Activated CD8-positive, alpha-beta T cell treated with anti-CD3 and anti-CD28 coated beads, Interleukin-2, amount 10 ng/mL, durations not matched to agents 7 days and 5 days (primary cell): ENCODE results near the gene WIPF3. TPM values are rescaled to one million over a fixed set of nuclear protein-coding genes. Genes with fewer than 3 reads are reported as not detected.

Experiments used
- ATAC-seq: fragments of 150-1000 bp; cut with Tn5 transposase; one replicate; pipeline ENCODE4 v1.10.0; 2021; ENCODE audit warnings: moderate library complexity
- CTCF ChIA-PET: fragments of 350-600 bp; sonication (Branson Sonifier 250); formaldehyde crosslinking; loops from one replicate; lab custom pipeline; 2021; ENCODE audit warnings: antibody characterized with exemption; lab: Charles Lee
- POLR2A ChIA-PET: fragments of 350-600 bp; sonication (Branson Sonifier 250); formaldehyde crosslinking; loops from one replicate; lab custom pipeline; 2021; ENCODE audit warnings: antibody characterized with exemption; lab: Charles Lee
- DNase-seq: peaks from one replicate; pipeline ENCODE4 v3.0.0-alpha.2; 2020
- H3K27ac Mint-ChIP-seq: one replicate; pipeline ENCODE4 v1.8.0; 2021; ENCODE audit warnings: mild to moderate bottlenecking, mixed read lengths
- H3K27me3 Mint-ChIP-seq: one replicate; pipeline ENCODE4 v1.8.0; 2021; ENCODE audit warnings: low read depth, mixed read lengths
- H3K36me3 Mint-ChIP-seq: one replicate; pipeline ENCODE4 v1.8.0; 2021; ENCODE audit warnings: low read depth, mixed read lengths
- H3K4me1 Mint-ChIP-seq: one replicate; pipeline ENCODE4 v1.8.0; 2021; ENCODE audit warnings: low read depth, mixed read lengths
- H3K4me3 Mint-ChIP-seq: one replicate; pipeline ENCODE4 v1.8.0; 2021; ENCODE audit warnings: mild to moderate bottlenecking, mixed read lengths
- H3K9me3 Mint-ChIP-seq: one replicate; pipeline ENCODE4 v1.8.0; 2022; ENCODE audit warnings: mixed read lengths; ENCODE audit not compliant: insufficient read depth
- total RNA-seq, 2 experiments: library from RNA; stranded (reverse); gene quantifications; one replicate each; pipeline ENCODE4 v1.2.3, GENCODE V29; 2021

The WIPF3 gene
- total RNA-seq, 2 experiments from 2014 or later: not detected

DNA sequence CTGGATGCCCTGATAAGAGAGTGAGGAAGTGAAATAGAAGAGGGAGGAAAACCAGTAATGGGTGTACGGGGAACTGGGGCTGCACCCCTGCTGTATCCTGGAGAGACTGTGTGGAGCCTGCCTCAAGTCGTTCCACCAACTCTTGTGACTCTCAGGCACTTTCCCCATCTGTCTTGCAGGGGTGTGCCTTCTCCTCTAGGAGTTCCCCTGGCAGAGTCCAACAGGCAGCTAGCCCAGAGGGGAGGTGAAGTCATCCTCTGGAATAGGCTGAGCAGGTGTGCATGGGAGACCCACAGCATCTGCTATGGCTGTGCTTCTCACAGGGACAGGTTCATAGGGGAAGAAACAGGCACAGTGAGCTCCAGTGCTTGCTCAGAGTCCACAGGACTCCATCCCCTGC is 46.8 kb downstream of the WIPF3 start:
- H3K4me3 Mint-ChIP-seq: no peak overlapping the region
- POLR2A ChIA-PET: no interaction called here
- ATAC-seq (no peak), DNase-seq (no peak)
- H3K9me3 Mint-ChIP-seq: no peaks in the 10 kb centered on the region
- H3K27me3 Mint-ChIP-seq: peaks cover 11% of the 10 kb centered on the region
- CTCF ChIA-PET: no interaction called here
- no peak overlapping the region for H3K27ac Mint-ChIP-seq
- no peaks in the 10 kb centered on the region for H3K36me3 Mint-ChIP-seq
- no peaks in the 10 kb centered on the region for H3K4me1 Mint-ChIP-seq

DNA sequence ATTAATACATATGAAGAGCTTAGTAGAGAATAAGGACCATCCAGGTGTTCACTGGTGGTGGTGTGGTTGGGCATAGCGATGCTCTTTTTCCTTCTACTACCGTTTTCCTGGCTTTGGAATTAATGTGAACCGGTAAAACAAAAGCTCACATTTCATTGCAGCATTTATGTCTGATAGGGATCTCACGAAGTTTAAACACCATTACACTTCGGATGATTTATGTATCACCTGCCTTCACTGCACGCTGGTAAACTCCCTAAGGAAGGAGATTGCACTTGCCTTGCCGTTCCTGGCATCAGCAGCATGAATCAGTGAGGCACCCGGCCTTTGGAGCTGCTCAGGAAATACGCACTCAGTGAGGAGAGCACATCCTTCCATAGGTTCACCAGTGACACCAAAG is 47.5 kb downstream of the WIPF3 start:
- no peaks in the 10 kb centered on the region for H3K4me1 Mint-ChIP-seq
- ChIA-PET POLR2A (no interaction called here), CTCF (no interaction called here)
- H3K27me3 Mint-ChIP-seq: peaks cover 9% of the 10 kb centered on the region
- H3K36me3 Mint-ChIP-seq: no peaks in the 10 kb centered on the region
- DNase-seq: no peak
- H3K27ac Mint-ChIP-seq: no peak overlapping the region
- H3K4me3 Mint-ChIP-seq: no peak overlapping the region
- ATAC-seq: no peak
- no peaks in the 10 kb centered on the region for H3K9me3 Mint-ChIP-seq

DNA sequence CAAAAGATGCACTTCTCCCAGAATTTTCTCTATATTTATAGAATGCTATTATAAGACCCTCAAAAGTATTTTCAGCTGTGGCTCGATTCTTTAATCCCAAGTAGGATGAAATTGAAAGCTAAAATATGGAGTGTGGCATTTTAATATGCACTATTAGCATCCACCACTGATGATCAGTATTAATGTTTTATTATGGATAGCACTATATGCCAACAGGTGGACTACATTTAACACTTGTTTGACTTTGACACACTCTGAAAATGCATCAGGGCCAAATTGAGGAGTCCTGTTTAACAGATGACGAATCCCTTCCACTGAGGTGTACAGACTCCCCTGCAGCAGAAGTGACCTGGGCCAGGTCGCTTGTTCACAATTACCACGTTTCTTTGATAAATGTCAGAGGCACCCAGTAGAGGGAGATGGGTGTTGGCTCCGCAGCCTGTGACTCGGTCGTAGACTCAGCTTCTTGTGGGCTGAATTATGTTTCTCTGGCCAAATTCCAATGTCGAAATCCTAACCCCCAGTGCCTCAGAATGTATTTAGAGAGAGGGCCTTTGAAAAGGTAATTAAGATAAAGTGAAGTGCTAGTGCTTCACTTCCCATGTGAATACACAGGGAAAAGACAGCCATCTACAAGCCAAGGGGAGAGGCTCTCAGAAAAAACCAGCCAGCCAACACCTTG is 48.1 kb downstream of the WIPF3 start:
- ChIA-PET CTCF (no interaction called here), POLR2A (no interaction called here)
- Mint-ChIP-seq H3K4me3 (no peak overlapping the region), H3K27me3 (peaks cover 13% of the 10 kb centered on the region), H3K9me3 (no peaks in the 10 kb centered on the region), H3K4me1 (no peaks in the 10 kb centered on the region), H3K36me3 (no peaks in the 10 kb centered on the region), H3K27ac (no peak overlapping the region)
- ATAC-seq: no peak
- no peak for DNase-seq

DNA sequence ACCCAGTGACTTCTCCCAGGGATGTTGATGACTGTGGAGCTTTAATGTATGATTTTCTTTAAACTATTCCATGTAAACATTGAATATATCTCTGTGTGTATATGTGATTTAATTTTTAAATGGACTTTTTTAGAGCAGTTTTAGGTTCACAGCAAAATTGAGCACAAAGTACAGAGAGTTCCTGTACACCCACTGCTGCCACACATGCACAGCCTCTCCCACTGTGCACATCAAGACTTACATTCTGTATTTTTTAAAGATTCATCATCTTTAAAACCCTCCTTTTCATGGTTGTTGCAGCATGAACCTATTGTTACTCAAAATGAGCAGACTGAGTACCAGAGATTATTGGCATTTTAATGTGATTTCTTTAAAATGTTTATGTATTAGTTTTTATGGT is 51.3 kb downstream of the WIPF3 start:
- no peaks in the 10 kb centered on the region for H3K4me1 Mint-ChIP-seq
- ATAC-seq (no peak), DNase-seq (no peak)
- H3K27me3 Mint-ChIP-seq: peaks cover 16% of the 10 kb centered on the region
- no peaks in the 10 kb centered on the region for H3K9me3 Mint-ChIP-seq
- H3K4me3 Mint-ChIP-seq: no peak overlapping the region
- ChIA-PET CTCF (no interaction called here), POLR2A (no interaction called here)
- no peak overlapping the region for H3K27ac Mint-ChIP-seq
- no peaks in the 10 kb centered on the region for H3K36me3 Mint-ChIP-seq

DNA sequence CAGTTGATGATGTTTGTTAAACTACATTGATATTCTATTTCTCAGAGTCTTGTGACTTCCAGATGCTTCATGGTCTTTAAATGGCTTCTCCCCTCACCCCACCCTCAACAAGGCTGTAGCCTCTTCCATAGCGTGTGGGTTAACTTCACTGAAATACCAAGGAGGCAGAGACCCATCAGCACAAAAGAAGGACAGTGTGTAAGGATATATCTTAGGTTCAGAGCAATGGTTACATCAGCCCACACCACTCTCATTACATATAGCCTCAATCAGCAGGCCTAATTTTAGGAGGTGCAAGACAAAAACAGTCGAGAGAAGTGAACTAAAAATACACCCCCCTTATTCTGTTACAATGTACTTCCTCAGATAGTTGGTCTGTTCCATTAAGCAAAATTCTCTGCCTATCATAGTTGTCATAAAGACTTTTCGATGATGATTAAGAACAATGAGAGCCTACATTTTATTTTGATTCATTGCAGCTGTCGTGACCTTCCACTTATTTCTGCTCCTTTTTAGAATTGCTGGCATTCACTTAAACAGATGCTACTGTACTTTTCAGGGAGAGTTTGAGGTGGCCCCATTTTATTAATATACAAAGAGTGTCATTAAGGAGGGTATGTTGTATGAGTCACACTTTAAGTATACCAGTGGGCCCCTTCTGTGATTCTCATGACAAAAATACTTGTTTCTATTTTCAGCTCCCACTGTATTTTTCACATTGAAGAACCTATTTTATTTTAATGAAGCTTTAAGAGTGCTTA is 52.1 kb downstream of the WIPF3 start:
- no peak for ATAC-seq
- POLR2A ChIA-PET: no interaction called here
- no peak overlapping the region for H3K27ac Mint-ChIP-seq
- no peaks in the 10 kb centered on the region for H3K36me3 Mint-ChIP-seq
- DNase-seq: no peak
- no peaks in the 10 kb centered on the region for H3K9me3 Mint-ChIP-seq
- H3K4me3 Mint-ChIP-seq: no peak overlapping the region
- CTCF ChIA-PET: no interaction called here
- peaks cover 19% of the 10 kb centered on the region for H3K27me3 Mint-ChIP-seq
- no peaks in the 10 kb centered on the region for H3K4me1 Mint-ChIP-seq

DNA sequence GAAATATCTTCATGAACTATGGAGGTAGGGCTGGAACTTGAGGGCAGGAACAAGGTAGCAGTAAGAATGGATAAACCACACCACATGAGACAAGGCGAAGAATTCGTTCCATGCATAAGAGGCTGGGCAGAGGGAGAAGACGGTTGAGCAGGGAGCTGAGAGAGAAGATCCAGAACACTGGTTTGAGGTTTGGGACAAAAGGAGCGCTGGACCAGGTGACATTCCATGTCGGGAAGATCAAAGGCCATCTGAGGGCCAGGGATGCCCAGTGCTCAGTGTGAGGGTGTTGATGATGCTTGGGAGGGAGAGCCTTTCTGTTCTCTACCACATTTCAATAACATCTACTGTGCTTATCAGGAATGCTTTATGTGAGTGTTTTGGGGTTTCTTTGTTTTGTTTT is 52.8 kb downstream of the WIPF3 start:
- Mint-ChIP-seq H3K27me3 (peaks cover 22% of the 10 kb centered on the region), H3K36me3 (no peaks in the 10 kb centered on the region), H3K9me3 (no peaks in the 10 kb centered on the region), H3K4me1 (no peaks in the 10 kb centered on the region), H3K4me3 (no peak overlapping the region), H3K27ac (no peak overlapping the region)
- ChIA-PET POLR2A (no interaction called here), CTCF (no interaction called here)
- ATAC-seq (no peak), DNase-seq (no peak)

DNA sequence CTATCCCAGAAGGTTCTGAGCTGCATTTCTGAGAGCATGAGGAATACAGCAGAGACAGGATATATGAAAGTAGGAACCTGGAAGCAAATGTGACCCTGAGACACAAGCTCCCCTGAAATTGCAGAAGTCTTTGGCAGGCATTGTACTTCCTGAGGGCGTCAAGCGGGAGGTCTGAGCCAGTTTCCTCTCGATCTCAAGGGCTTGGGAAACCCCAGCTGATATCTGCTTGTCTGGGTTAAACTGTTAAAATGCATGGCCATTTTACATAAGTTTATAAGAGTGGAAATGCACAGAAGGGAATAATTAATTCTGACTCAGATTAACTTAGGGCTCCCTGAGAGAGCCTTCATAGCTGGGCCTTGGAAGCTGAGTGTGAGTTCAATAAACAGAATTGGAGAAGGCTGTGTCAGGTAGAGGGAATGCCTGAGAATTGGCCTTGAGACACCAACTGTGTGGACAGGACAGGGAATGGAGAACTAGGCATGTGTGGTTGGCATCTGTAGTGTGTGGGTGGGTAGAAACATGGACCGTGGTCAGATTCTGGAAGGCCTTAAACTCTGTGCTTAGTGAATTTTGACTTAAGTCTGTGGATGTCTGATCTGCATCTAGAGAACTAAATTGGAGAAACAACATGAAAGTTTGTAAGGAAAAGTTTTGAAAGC is 53.3 kb downstream of the WIPF3 start:
- ATAC-seq (no peak), DNase-seq (no peak)
- CTCF ChIA-PET: no interaction called here
- Mint-ChIP-seq H3K9me3 (no peaks in the 10 kb centered on the region), H3K36me3 (no peaks in the 10 kb centered on the region), H3K4me3 (no peak overlapping the region), H3K4me1 (no peaks in the 10 kb centered on the region), H3K27me3 (peaks cover 22% of the 10 kb centered on the region), H3K27ac (no peak overlapping the region)
- POLR2A ChIA-PET: no interaction called here

DNA sequence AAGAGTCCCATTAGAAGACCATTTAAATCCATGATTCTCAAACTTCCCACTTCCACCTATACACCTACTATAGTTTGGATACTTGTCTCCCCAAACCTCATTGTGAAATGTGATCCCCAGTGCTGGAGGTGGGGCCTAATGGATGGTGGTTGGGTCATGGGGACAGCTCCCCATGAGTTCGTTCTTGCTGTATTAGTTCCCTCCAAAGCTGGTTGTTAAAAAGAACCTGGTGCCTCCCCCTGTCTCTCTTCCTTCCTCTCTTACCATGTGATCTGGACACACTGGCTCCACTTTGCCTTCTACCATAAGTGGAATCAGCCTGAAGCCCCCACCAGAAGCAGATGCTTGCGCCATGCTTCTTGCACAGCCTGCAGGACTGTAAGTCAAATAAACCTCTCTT is 53.9 kb downstream of the WIPF3 start:
- ChIA-PET CTCF (no interaction called here), POLR2A (no interaction called here)
- H3K27ac Mint-ChIP-seq: no peak overlapping the region
- no peak overlapping the region for H3K4me3 Mint-ChIP-seq
- no peak for ATAC-seq
- H3K27me3 Mint-ChIP-seq: peaks cover 20% of the 10 kb centered on the region
- no peaks in the 10 kb centered on the region for H3K36me3 Mint-ChIP-seq
- H3K4me1 Mint-ChIP-seq: no peaks in the 10 kb centered on the region
- DNase-seq: no peak
- no peaks in the 10 kb centered on the region for H3K9me3 Mint-ChIP-seq

DNA sequence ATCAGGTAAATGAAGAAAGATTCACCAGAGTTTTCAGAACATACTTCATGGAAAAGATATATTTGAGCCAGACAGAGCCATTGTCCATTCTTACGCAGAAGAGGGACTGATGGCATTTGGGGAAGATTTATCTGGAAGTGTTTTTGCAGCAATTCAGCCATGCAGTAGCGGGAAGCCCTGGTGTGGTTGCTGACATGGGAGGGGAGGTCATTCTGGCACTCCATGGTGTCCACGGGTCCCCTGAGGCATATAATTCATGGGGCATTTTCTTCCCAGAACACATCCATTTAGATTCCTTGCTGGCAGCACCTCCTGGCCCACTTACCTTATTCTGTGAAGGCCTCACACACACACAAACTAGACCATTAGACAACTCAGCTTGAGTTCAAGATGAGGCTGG is 55.6 kb downstream of the WIPF3 start:
- ATAC-seq: no peak
- H3K27me3 Mint-ChIP-seq: peaks cover 15% of the 10 kb centered on the region

DNA sequence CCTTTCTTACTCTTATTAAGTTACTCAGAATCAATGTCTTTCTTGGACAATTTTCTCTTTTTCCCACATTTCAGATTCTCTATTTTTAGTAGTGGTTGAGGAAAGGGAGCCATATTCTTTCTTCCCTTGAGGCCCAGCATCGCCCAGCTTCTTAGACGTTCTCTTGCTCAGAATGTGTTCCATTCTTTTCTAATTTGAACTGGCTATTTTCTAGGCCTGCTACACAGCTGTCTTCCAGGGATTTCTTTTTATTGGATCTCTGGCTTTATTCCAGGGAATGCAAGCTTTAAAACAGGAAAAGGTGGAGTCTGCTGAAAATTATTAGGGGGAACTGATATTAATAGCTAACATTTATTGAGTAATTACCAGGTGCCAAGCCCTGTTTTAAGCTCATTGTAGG is 58.3 kb downstream of the WIPF3 start:
- no peaks in the 10 kb centered on the region for H3K9me3 Mint-ChIP-seq
- H3K27ac Mint-ChIP-seq: no peak overlapping the region
- ChIA-PET POLR2A (no interaction called here), CTCF (interaction anchor here (0.7 kb wide), 1 partner anchor 45 kb away, joined by 3 read pairs; no protein-coding TSS in a partner anchor)
- no peaks in the 10 kb centered on the region for H3K4me1 Mint-ChIP-seq
- peaks cover 11% of the 10 kb centered on the region for H3K27me3 Mint-ChIP-seq
- ATAC-seq (no peak), DNase-seq (no peak)
- no peak overlapping the region for H3K4me3 Mint-ChIP-seq
- no peaks in the 10 kb centered on the region for H3K36me3 Mint-ChIP-seq

More for the DNA sequence above, 55.6 kb downstream of the WIPF3 start:
- Mint-ChIP-seq H3K27ac (no peak overlapping the region), H3K4me3 (no peak overlapping the region), H3K9me3 (no peaks in the 10 kb centered on the region), H3K36me3 (no peaks in the 10 kb centered on the region), H3K4me1 (no peaks in the 10 kb centered on the region)
- ChIA-PET CTCF (no interaction called here), POLR2A (no interaction called here)
- no peak for DNase-seq

DNA sequence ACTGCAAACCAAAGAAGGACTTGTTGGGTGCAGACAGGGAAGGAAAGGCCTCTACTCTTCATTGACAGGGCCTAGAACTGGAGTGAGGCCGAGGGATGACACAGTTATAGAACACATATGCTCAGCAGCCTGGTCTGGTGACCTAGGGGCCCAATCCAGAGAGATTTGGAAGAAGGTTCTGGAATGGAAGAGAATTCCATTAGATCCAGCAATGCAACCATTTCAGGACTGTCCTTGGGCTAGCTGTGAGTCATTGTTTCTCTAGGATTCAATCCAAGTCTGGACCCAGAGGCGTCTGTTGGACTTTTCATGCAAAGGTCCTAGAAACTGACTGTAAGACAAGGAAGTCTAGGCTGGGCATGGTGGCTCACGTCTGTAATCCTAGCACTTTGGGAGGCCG is 59.2 kb downstream of the WIPF3 start:
- ATAC-seq (no peak), DNase-seq (no peak)
- ChIA-PET POLR2A (no interaction called here), CTCF (no interaction called here)
- no peaks in the 10 kb centered on the region for H3K36me3 Mint-ChIP-seq
- H3K27ac Mint-ChIP-seq: no peak overlapping the region
- H3K4me3 Mint-ChIP-seq: no peak overlapping the region
- no peaks in the 10 kb centered on the region for H3K9me3 Mint-ChIP-seq
- peaks cover 10% of the 10 kb centered on the region for H3K27me3 Mint-ChIP-seq
- no peaks in the 10 kb centered on the region for H3K4me1 Mint-ChIP-seq

DNA sequence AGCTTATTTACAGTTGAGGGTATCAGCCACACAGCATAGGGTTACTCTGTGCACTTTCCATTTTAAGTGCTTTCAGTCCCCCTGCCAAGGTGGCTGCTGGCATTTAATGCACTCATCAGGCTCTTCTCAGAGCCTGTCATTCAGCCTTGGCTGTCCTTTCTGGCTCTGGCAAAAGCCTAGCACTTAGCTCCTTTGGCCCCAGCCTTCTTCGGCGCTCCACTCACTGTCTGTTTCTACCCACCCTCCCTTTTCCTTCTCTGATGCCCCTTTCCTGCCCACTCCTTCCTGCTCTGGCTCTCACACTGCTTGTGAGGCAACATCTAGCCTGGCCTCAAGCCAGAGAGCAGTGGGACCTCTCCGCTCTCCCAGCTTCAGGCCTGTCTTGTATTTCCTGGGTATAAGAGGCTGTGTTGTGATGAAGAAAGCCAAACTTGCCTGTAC is 60.2 kb downstream of the WIPF3 start:
- ATAC-seq (no peak), DNase-seq (no peak)
- Mint-ChIP-seq H3K4me3 (no peak overlapping the region), H3K36me3 (no peaks in the 10 kb centered on the region), H3K27ac (no peak overlapping the region), H3K9me3 (no peaks in the 10 kb centered on the region), H3K27me3 (peaks cover 9% of the 10 kb centered on the region), H3K4me1 (no peaks in the 10 kb centered on the region)
- ChIA-PET POLR2A (no interaction called here), CTCF (no interaction called here)
